Measurements from ENCODE around the gene SPC24. TPM values are rescaled to one million over a fixed set of nuclear protein-coding genes. Genes with fewer than 3 reads are reported as not detected.
A peak's percentile ranks its signal among the peaks of the same experiment; 100 is the strongest.
"Not testable (repeated sequence)": the region's sequence is repeated elsewhere in the genome, so short reads cannot be mapped to it uniquely, and the experiment has no call there.

SPC24 gene
- total RNA-seq, 6 donors from 2014 or later = 1.4 to 13.3 (median 2.1) TPM; not detected in 1

- H3K9me3 ChIP-seq = no peaks in the 10 kb centered on the region
- H3K4me3 ChIP-seq = no peak overlapping the region
- peaks cover 35 to 60% (median 50%) of the 10 kb centered on the region in 4 donors for H3K4me1 ChIP-seq
- no peak overlapping the region for H3K27ac ChIP-seq
- no peak for TF ChIP-seq CTCF (IDR thresholded peaks at IDR 0.05)
- TF ChIP-seq POLR2A (IDR thresholded peaks at IDR 0.05) = no peak
- TF ChIP-seq POLR2AphosphoS5 (IDR thresholded peaks at IDR 0.05) = no peak
- TF ChIP-seq EP300 (IDR thresholded peaks at IDR 0.05) = no peak
- no peaks in the 10 kb centered on the region for H3K27me3 ChIP-seq
- 93 to 96% methylated on average over 9 of the region's 9 CpGs for WGBS, 2 donors
- H3K36me3 ChIP-seq = peaks cover 0 to 46% (median 10%) of the 10 kb centered on the region in 4 donors
- no peak for DNase-seq
- ATAC-seq (ENCODE audit: low FRiP score in 2 of 2) = no peak
Observed at GRCh38 chr19:11187441-11187840, 31.9 kb upstream of the SPC24 start.

- no peak for TF ChIP-seq EP300 (IDR thresholded peaks at IDR 0.05)
- no peak for TF ChIP-seq POLR2A (IDR thresholded peaks at IDR 0.05)
- TF ChIP-seq CTCF (IDR thresholded peaks at IDR 0.05) = no peak
- TF ChIP-seq POLR2AphosphoS5 (IDR thresholded peaks at IDR 0.05) = no peak
- no peak for DNase-seq
- 83 to 91% methylated on average over 1 of the region's 1 CpG for WGBS, 2 donors
- peaks cover 14 to 35% (median 32%) of the 10 kb centered on the region in 4 donors for H3K4me1 ChIP-seq
- no peak overlapping the region for H3K4me3 ChIP-seq
- no peaks in the 10 kb centered on the region for H3K9me3 ChIP-seq
- H3K27ac ChIP-seq = no peak overlapping the region
- no peaks in the 10 kb centered on the region for H3K27me3 ChIP-seq
- no peak for ATAC-seq (ENCODE audit: low FRiP score in 2 of 2)
- peaks cover 4 to 33% (median 13%) of the 10 kb centered on the region in 4 donors for H3K36me3 ChIP-seq
Observed at GRCh38 chr19:11182994-11183393, 27.4 kb upstream of the SPC24 start.

- H3K27ac ChIP-seq = peak overlapping the region in 1 of 4 donors; percentile 42
- peaks cover 14 to 35% (median 32%) of the 10 kb centered on the region in 4 donors for H3K4me1 ChIP-seq
- H3K27me3 ChIP-seq = no peaks in the 10 kb centered on the region
- 91 to 92% methylated on average over 4 of the region's 4 CpGs for WGBS, 2 donors
- no peak for TF ChIP-seq CTCF (IDR thresholded peaks at IDR 0.05)
- TF ChIP-seq POLR2AphosphoS5 (IDR thresholded peaks at IDR 0.05) = no peak
- TF ChIP-seq POLR2A (IDR thresholded peaks at IDR 0.05) = no peak
- H3K36me3 ChIP-seq = peaks cover 8 to 39% (median 24%) of the 10 kb centered on the region in 4 donors
- ATAC-seq (ENCODE audit: low FRiP score in 2 of 2) (no peak), DNase-seq (no peak)
- no peak overlapping the region for H3K4me3 ChIP-seq
- H3K9me3 ChIP-seq = no peaks in the 10 kb centered on the region
Observed at GRCh38 chr19:11181488-11181887, 25.9 kb upstream of the SPC24 start.

GRCh38 chr19:11180975-11181374 is 25.4 kb upstream of the SPC24 start:
- peak overlapping the region in 2 of 4 donors; percentile 45 to 48 for H3K27ac ChIP-seq
- H3K9me3 ChIP-seq = not testable (repeated sequence)

GRCh38 chr19:11180346-11180745 is 24.8 kb upstream of the SPC24 start:
- no peaks in the 10 kb centered on the region for H3K9me3 ChIP-seq
- H3K36me3 ChIP-seq = peaks cover 9 to 39% (median 30%) of the 10 kb centered on the region in 4 donors
- 73 to 78% methylated on average over 7 to 8 of the region's 8 CpGs for WGBS, 2 donors
- H3K4me1 ChIP-seq = peaks cover 11 to 30% (median 28%) of the 10 kb centered on the region in 4 donors
- DNase-seq = no peak
- ATAC-seq (ENCODE audit: low FRiP score in 2 of 2) = peak in 1 of 2 donors; percentile 87
- no peaks in the 10 kb centered on the region for H3K27me3 ChIP-seq
- peak overlapping the region; percentile 30 to 48 (median 40) for H3K27ac ChIP-seq
- TF ChIP-seq POLR2A (IDR thresholded peaks at IDR 0.05) (no peak), POLR2AphosphoS5 (IDR thresholded peaks at IDR 0.05) (no peak), CTCF (IDR thresholded peaks at IDR 0.05) (no peak), EP300 (IDR thresholded peaks at IDR 0.05) (no peak)
- no peak overlapping the region for H3K4me3 ChIP-seq

More at GRCh38 chr19:11180975-11181374, 25.4 kb upstream of the SPC24 start:
- Histone ChIP-seq H3K36me3 (peaks cover 9 to 39% (median 26%) of the 10 kb centered on the region in 4 donors), H3K4me1 (peaks cover 14 to 35% (median 32%) of the 10 kb centered on the region in 4 donors)
- ATAC-seq (ENCODE audit: low FRiP score in 2 of 2) = peak in 1 of 2 donors; percentile 26
- DNase-seq, H3K27me3 ChIP-seq, H3K4me3 ChIP-seq: not testable (repeated sequence)
- 66 to 96% methylated on average over 8 of the region's 8 CpGs for WGBS, 2 donors
